OCI-LY7 (cell line): ENCODE data around the gene NCKAP5. TPM values are rescaled to one million over a fixed set of nuclear protein-coding genes. Genes with fewer than 3 reads are reported as not detected.
A peak's percentile ranks its signal among the peaks of the same experiment; 100 is the strongest.

Source experiments
- BruUV-seq: library from RNA; stranded (reverse); fragments of 400-500 nt; replicated peaks from 2 replicates; lab custom pipeline; 2021; lab: Mats Ljungman, UMichigan
- CTCF ChIA-PET: fragments of 300-600 bp; sonication (Branson Sonifier 250); formaldehyde crosslinking; loops from one replicate; lab custom pipeline; 2022; ENCODE audit warnings: antibody characterized with exemption; ENCODE audit not compliant: unreplicated experiment; lab: Charles Lee
- POLR2A ChIA-PET: fragments of 300-600 bp; sonication (Branson Sonifier 250); formaldehyde crosslinking; loops from one replicate; lab custom pipeline; 2022; ENCODE audit warnings: antibody characterized with exemption; lab: Charles Lee
- DNase-seq: peaks from one replicate; pipeline ENCODE4 v3.0.0-alpha.2; 2015; ENCODE audit warnings: low spot score
- H2AFZ ChIP-seq: fragments of 200-600 bp; sonication (generic), shearing (Covaris generic); 2 replicates; pipeline ENCODE4 v1.6.1; 2014; ENCODE audit warnings: mild to moderate bottlenecking, antibody characterized with exemption, low read length, moderate library complexity
- H3K27ac ChIP-seq: fragments of 200-600 bp; sonication (generic); 2 replicates; pipeline ENCODE4 v1.5.1; 2014; ENCODE audit warnings: mixed run types, low read depth, mild to moderate bottlenecking, moderate library complexity, low read length, inconsistent platforms; ENCODE audit not compliant: poor library complexity, severe bottlenecking
- H3K36me3 ChIP-seq: fragments of 200-600 bp; sonication (generic); 2 replicates; pipeline ENCODE4 v1.6.1; 2014; ENCODE audit warnings: mild to moderate bottlenecking, antibody characterized with exemption, low read length, moderate library complexity, mixed read lengths; ENCODE audit not compliant: insufficient read depth
- H3K4me1 ChIP-seq: fragments of 200-600 bp; sonication (generic); 2 replicates; pipeline ENCODE4 v1.5.1; 2014; ENCODE audit warnings: mild to moderate bottlenecking, low read length; ENCODE audit not compliant: insufficient read depth, poor library complexity, severe bottlenecking
- H3K4me2 ChIP-seq: fragments of 200-600 bp; sonication (generic); 2 replicates; pipeline ENCODE4 v1.6.1; 2014; ENCODE audit warnings: mild to moderate bottlenecking, low read length
- H3K4me3 ChIP-seq: fragments of 200-600 bp; sonication (generic); 2 replicates; pipeline ENCODE4 v1.5.1; 2014; ENCODE audit warnings: mild to moderate bottlenecking, low read depth, low read length; ENCODE audit not compliant: poor library complexity, severe bottlenecking
- H3K79me2 ChIP-seq: fragments of 200-600 bp; sonication (generic); 2 replicates; pipeline ENCODE4 v1.6.1; 2016; ENCODE audit warnings: low read depth, mild to moderate bottlenecking, low read length, moderate library complexity, mixed read lengths; ENCODE audit not compliant: insufficient read depth
- H3K9me2 ChIP-seq: fragments of 200-600 bp; sonication (generic); 2 replicates; pipeline ENCODE4 v1.6.1; 2016; ENCODE audit warnings: mild to moderate bottlenecking, low read length, mixed read lengths; ENCODE audit not compliant: insufficient read depth
- H3K9me3 ChIP-seq: fragments of 200-600 bp; sonication (generic); 2 replicates; pipeline ENCODE4 v1.6.1; 2014; ENCODE audit warnings: mild to moderate bottlenecking, mixed run types, low read length, mixed read lengths
- H4K20me1 ChIP-seq: fragments of 200-600 bp; sonication (generic); 2 replicates; pipeline ENCODE4 v1.6.1; 2014; ENCODE audit warnings: mild to moderate bottlenecking, antibody characterized with exemption, low read length, moderate library complexity, mixed read lengths; ENCODE audit not compliant: insufficient read depth
- EZH2phosphoT487 ChIP-seq: fragments of 200-600 bp; sonication (generic); IDR thresholded peaks from 2 replicates; pipeline ENCODE4 v1.6.1; 2018; ENCODE audit warnings: low read depth, borderline replicate concordance, mild to moderate bottlenecking, mixed run types, antibody characterized with exemption, low read length, moderate library complexity, mixed read lengths
- intact Hi-C: fragments of 100-400 bp; cut with micrococcal nuclease; formaldehyde crosslinking; loops from one replicate; pipeline ENCODE4 v1.10.0; 2022; ENCODE audit not compliant: unreplicated experiment
- total RNA-seq, 2 experiments: library from RNA; depleted of rRNA in 1 of 2; stranded (reverse); fragments of >200 nt in 1 of 2; shearing (Covaris generic) in 1 of 2; gene quantifications; 2 replicates each; pipeline ENCODE4 v1.2.3, GENCODE V29; 2014 to 2022
- TF ChIP-seq, protein P1 (sequence below): fragments of 200-600 bp; sonication (generic); conservative IDR thresholded peaks from 2 replicates; pipeline ENCODE4 v1.5.1; 2014; ENCODE audit warnings: mild to moderate bottlenecking, antibody characterized with exemption, low read length, moderate library complexity, mixed read lengths

Gene NCKAP5
- total RNA-seq, 2 experiments from 2014 or later: not detected

DNA sequence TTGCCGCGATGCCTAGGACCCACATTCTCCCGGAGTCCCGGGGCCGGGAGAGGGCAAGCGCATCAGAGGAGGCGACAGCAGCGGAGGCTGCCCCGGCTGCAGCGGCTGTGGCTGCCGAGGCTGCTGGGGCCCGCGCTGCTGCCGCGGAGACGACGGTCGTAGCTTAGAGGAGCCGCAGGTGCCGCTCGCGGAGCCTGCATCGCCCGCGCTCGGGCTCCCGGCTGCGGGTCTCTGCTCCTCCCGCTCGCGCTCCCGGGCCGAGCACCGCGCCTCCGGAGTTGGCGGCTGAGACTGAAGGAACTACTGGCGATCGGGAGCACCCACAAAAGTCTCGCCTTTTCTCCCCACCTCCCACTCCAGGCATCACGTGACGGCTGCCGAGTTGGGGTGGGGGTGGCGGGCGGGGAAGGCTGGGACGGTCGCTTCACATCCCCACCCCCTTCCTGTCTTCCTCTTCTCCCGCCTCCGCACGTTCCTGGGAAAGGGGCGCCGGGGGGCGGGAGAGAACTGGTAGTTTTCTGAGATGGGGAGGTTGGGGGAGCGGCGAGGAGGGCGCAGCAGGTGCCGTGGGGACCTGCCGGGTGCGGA lies 898.3 kb downstream of the NCKAP5 start, which contains the start of gene LYPD1:
Gene LYPD1 (minus strand): TSS at position 298 of the 588 bp plus-strand sequence. CDS start 273 bp downstream, at position 25.
- no peaks in the 10 kb centered on the region for H3K79me2 ChIP-seq
- H3K4me2 ChIP-seq: peak within 1 kb of the TSS; percentile 34; the same call in 1 of the 2 replicates
- H3K9me3 ChIP-seq: no peaks in the 10 kb centered on the region
- TF ChIP-seq EZH2phosphoT487: no peak
- TF ChIP-seq, protein P1, sequence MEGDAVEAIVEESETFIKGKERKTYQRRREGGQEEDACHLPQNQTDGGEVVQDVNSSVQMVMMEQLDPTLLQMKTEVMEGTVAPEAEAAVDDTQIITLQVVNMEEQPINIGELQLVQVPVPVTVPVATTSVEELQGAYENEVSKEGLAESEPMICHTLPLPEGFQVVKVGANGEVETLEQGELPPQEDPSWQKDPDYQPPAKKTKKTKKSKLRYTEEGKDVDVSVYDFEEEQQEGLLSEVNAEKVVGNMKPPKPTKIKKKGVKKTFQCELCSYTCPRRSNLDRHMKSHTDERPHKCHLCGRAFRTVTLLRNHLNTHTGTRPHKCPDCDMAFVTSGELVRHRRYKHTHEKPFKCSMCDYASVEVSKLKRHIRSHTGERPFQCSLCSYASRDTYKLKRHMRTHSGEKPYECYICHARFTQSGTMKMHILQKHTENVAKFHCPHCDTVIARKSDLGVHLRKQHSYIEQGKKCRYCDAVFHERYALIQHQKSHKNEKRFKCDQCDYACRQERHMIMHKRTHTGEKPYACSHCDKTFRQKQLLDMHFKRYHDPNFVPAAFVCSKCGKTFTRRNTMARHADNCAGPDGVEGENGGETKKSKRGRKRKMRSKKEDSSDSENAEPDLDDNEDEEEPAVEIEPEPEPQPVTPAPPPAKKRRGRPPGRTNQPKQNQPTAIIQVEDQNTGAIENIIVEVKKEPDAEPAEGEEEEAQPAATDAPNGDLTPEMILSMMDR: no peak
- no peaks in the 10 kb centered on the region for H3K4me1 ChIP-seq
- no peak within 1 kb of the TSS for H2AFZ ChIP-seq
- ChIA-PET CTCF (no interaction called here), POLR2A (no interaction called here)
- DNase-seq: no peak
- peak within 1 kb of the TSS; percentile 30 for H3K4me3 ChIP-seq
- H3K9me2 ChIP-seq: no peaks in the 10 kb centered on the region
- intact Hi-C loops: no loop called here
- no TSS peak for BruUV-seq
- H3K36me3 ChIP-seq: no peaks in the 10 kb centered on the region
- H4K20me1 ChIP-seq: no peaks in the 10 kb centered on the region
- H3K27ac ChIP-seq: no peak within 1 kb of the TSS

DNA sequence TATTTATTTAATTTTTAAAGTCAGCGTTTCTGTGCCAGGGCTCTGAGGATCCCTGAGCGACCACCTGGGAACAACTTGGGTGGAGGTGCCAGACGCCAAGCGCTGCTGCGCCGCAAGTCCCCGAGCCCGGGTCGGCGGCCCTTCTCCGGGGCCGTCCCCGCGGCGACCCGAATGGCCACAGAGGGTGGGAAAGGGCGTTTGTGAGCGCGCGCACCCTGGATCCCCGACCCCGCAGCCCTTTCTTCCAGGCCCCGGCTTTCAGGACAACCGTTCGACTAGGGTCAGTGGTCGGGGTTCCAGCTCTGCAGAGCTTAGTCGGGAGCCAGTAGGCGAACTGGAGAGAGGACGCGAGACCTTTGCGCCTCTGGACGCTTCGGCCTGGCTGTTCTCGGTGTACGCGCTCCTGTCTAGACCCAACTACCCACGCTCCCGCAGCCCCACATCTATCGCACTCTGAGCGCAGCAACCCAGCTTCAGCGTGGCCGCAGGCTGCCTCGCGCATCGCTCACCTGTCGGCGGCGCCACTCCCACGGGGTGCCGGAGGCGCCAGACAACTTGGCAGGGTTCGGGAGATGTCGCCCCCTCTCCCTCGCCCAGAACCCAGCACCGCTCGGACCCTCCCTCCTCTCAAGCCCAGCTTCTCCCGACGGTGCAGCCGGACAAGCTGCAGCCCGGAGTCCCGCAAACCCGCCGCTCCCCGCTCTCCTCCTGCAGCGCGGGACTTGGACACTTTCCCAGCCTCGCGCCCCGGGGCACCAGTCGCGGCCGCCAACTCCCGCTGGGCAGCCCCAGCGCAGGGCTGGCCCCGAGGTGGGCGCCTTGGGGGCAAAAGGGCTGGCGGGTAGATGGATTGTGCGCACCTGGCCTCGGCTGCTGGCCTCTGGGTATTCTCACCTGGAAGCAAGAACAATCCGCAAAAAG lies 899.0 kb downstream of the NCKAP5 start:
- H2AFZ ChIP-seq: no peak overlapping the region
- ChIA-PET POLR2A (no interaction called here), CTCF (interaction anchor here (0.6 kb wide), 1 partner anchor 21 kb away, joined by 3 read pairs; no protein-coding TSS in a partner anchor)
- H3K4me3 ChIP-seq: no peak overlapping the region
- BruUV-seq: no TSS peak
- H3K9me2 ChIP-seq: no peaks in the 10 kb centered on the region
- H3K4me2 ChIP-seq: no peak overlapping the region
- H3K79me2 ChIP-seq: no peaks in the 10 kb centered on the region
- H3K27ac ChIP-seq: no peak overlapping the region
- no peaks in the 10 kb centered on the region for H3K4me1 ChIP-seq
- no peak for DNase-seq
- no peak for TF ChIP-seq EZH2phosphoT487
- TF ChIP-seq, protein P1: no peak
- no peaks in the 10 kb centered on the region for H3K9me3 ChIP-seq
- no peaks in the 10 kb centered on the region for H4K20me1 ChIP-seq
- no peaks in the 10 kb centered on the region for H3K36me3 ChIP-seq
- intact Hi-C loops: no loop called here
